ENCODE measurements around the gene MICU1. TPM values are rescaled to one million over a fixed set of nuclear protein-coding genes. Genes with fewer than 3 reads are reported as not detected.

Gene MICU1
- total RNA-seq, 1 experiment from 2014 or later: 89.4 TPM

DNA sequence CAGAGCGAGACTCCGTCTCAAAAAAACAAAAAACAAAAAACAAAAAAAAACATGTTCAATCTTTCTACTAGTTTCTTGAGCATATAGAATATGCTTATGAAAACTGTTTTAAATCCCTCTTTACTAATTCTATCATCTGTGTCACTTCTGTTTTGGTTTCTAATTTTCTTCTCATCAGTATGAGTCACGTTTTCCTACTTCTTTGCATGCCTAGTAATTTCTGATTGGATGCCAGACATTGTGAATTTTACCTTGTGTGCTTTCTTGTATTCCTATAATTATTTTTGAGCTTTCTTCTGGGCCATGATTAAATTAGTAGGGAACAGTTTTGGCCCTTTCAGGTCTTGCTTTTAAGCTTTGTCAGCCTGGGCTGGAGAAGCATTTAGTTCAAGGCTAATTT lies 9.9 kb downstream of the MICU1 start:
- peaks cover 8% of the 10 kb centered on the region for H3K4me1 Mint-ChIP-seq (ENCODE audit: low read depth, unreplicated experiment)
- TF ChIP-seq, protein P1, sequence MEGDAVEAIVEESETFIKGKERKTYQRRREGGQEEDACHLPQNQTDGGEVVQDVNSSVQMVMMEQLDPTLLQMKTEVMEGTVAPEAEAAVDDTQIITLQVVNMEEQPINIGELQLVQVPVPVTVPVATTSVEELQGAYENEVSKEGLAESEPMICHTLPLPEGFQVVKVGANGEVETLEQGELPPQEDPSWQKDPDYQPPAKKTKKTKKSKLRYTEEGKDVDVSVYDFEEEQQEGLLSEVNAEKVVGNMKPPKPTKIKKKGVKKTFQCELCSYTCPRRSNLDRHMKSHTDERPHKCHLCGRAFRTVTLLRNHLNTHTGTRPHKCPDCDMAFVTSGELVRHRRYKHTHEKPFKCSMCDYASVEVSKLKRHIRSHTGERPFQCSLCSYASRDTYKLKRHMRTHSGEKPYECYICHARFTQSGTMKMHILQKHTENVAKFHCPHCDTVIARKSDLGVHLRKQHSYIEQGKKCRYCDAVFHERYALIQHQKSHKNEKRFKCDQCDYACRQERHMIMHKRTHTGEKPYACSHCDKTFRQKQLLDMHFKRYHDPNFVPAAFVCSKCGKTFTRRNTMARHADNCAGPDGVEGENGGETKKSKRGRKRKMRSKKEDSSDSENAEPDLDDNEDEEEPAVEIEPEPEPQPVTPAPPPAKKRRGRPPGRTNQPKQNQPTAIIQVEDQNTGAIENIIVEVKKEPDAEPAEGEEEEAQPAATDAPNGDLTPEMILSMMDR (IDR thresholded peaks at IDR 0.05; ENCODE audit: unreplicated experiment): no peak
- no peak overlapping the region for H3K27ac Mint-ChIP-seq (ENCODE audit: unreplicated experiment)
- H3K9me3 Mint-ChIP-seq (ENCODE audit: low read depth, unreplicated experiment): peaks cover 8% of the 10 kb centered on the region
- CTCF ChIA-PET: interaction anchor here (0.7 kb wide), 1 partner anchor 82 kb away, joined by 3 read pairs; no protein-coding TSS in a partner anchor
- no TSS peak for BruUV-seq (replicated peaks)
- DNase-seq: no peak
- intact Hi-C loops (cut with micrococcal nuclease; ENCODE audit: unreplicated experiment): no loop called here
- H3K36me3 Mint-ChIP-seq (ENCODE audit: insufficient read depth, unreplicated experiment): peaks cover 5% of the 10 kb centered on the region
- H3K27me3 Mint-ChIP-seq (ENCODE audit: unreplicated experiment): no peaks in the 10 kb centered on the region
- no peak overlapping the region for H3K4me3 Mint-ChIP-seq (ENCODE audit: low read depth, unreplicated experiment)

DNA sequence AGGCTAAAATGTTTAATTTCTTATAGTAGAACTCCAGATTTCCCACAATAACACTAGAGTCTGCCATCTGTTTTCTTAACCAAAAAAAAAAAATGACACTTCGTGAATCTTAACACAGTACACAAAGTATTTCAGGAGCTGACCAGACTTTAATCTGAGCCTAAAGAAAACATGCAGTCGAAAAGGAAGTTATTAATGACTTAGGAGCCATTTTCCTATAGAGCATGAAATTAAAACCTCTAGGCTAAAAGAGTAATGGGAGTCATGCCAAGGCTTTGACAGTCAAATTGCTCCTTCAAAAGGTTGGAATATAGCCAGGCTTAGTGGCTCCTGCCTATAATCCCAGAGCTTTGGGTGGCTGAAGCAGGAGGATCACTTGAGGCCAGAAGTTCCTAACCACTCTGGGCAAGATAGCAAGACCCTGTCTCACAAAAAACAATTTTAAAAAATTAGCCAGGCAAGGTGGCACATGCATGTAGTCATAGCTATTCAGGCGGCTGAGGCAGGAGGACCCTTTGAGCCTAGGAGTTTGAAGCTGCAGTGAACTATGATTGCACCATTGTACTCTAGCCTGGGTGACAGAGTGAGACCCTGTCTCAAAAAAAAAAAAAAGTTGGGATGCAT lies 13.6 kb downstream of the MICU1 start:
- no peak overlapping the region for H3K4me3 Mint-ChIP-seq (ENCODE audit: low read depth, unreplicated experiment)
- intact Hi-C loops (cut with micrococcal nuclease; ENCODE audit: unreplicated experiment): no loop called here
- H3K27ac Mint-ChIP-seq (ENCODE audit: unreplicated experiment): no peak overlapping the region
- peaks cover 8% of the 10 kb centered on the region for H3K9me3 Mint-ChIP-seq (ENCODE audit: low read depth, unreplicated experiment)
- TF ChIP-seq, protein P1 (IDR thresholded peaks at IDR 0.05; ENCODE audit: unreplicated experiment): no peak
- peaks cover 5% of the 10 kb centered on the region for H3K36me3 Mint-ChIP-seq (ENCODE audit: insufficient read depth, unreplicated experiment)
- CTCF ChIA-PET: interaction anchor here (0.7 to 1.5 kb wide), 4 partner anchors 14 to 137 kb away, joined by 3 to 9 read pairs (median 5); partner anchors contain the start of gene MICU1
- DNase-seq: no peak
- no TSS peak for BruUV-seq (replicated peaks)
- H3K4me1 Mint-ChIP-seq (ENCODE audit: low read depth, unreplicated experiment): no peaks in the 10 kb centered on the region
- H3K27me3 Mint-ChIP-seq (ENCODE audit: unreplicated experiment): no peaks in the 10 kb centered on the region

DNA sequence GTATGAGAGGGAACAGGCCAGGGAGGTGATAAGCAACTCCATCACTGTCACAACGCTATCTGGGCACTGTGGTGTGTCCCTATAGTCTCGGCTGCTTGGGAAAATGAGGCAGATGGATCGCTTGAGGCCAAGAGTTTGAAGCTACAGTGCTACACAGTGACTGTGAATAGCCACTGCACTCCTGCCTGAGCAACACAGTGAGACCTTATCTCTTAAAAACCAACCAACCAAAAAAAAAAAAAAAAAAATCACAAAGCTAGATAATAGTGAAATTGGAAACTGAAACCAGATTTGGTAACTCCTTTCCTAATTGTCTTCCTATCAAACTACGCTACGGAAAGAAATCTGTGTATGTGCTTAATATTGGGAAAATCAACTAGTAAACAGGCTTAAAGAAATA lies 14.1 kb downstream of the MICU1 start:
- H3K27ac Mint-ChIP-seq (ENCODE audit: unreplicated experiment): no peak overlapping the region
- CTCF ChIA-PET: interaction anchor here (1.2 to 1.5 kb wide), 2 partner anchors 14 to 71 kb away, joined by 3 to 7 read pairs; partner anchors contain the start of gene MICU1

DNA sequence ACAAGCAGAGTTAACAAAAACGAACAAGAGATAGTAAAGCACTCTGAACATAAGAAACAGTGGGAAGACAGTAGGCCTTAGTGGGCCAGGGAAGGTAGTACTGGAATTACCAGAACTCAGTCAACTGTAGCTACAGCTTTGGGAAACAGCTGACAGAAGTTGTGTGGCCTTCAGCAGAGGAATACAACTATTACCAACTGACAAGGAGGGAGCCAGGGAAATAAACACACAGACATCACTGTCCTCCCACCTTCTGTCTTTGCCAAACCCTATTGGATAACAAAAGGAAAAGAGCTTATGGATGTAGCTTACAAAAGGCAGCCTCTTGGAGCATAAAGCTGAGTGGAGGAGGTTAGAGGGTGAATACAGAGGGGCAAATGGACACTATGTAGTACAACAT lies 15.4 kb downstream of the MICU1 start:
- H3K27me3 Mint-ChIP-seq (ENCODE audit: unreplicated experiment): no peaks in the 10 kb centered on the region
- no peaks in the 10 kb centered on the region for H3K36me3 Mint-ChIP-seq (ENCODE audit: insufficient read depth, unreplicated experiment)
- no peaks in the 10 kb centered on the region for H3K9me3 Mint-ChIP-seq (ENCODE audit: low read depth, unreplicated experiment)
- TF ChIP-seq, protein P1 (IDR thresholded peaks at IDR 0.05; ENCODE audit: unreplicated experiment): no peak
- no TSS peak for BruUV-seq (replicated peaks)
- H3K4me3 Mint-ChIP-seq (ENCODE audit: low read depth, unreplicated experiment): no peak overlapping the region
- DNase-seq: no peak
- CTCF ChIA-PET: interaction anchor here (1.3 kb wide), 1 partner anchor 60 kb away, joined by 3 read pairs; no protein-coding TSS in a partner anchor
- intact Hi-C loops (cut with micrococcal nuclease; ENCODE audit: unreplicated experiment): no loop called here
- H3K27ac Mint-ChIP-seq (ENCODE audit: unreplicated experiment): no peak overlapping the region
- H3K4me1 Mint-ChIP-seq (ENCODE audit: low read depth, unreplicated experiment): peaks cover 3% of the 10 kb centered on the region

More for the DNA sequence above, 14.1 kb downstream of the MICU1 start:
- intact Hi-C loops (cut with micrococcal nuclease; ENCODE audit: unreplicated experiment): no loop called here
- Mint-ChIP-seq H3K4me3 (ENCODE audit: low read depth, unreplicated experiment) (no peak overlapping the region), H3K9me3 (ENCODE audit: low read depth, unreplicated experiment) (peaks cover 4% of the 10 kb centered on the region), H3K36me3 (ENCODE audit: insufficient read depth, unreplicated experiment) (peaks cover 5% of the 10 kb centered on the region), H3K4me1 (ENCODE audit: low read depth, unreplicated experiment) (no peaks in the 10 kb centered on the region), H3K27me3 (ENCODE audit: unreplicated experiment) (no peaks in the 10 kb centered on the region)
- TF ChIP-seq, protein P1 (IDR thresholded peaks at IDR 0.05; ENCODE audit: unreplicated experiment): no peak
- BruUV-seq (replicated peaks): no TSS peak
- DNase-seq: no peak

All from Calu3 (cell line).